HG03575 (cell line): ENCODE data around the gene MPDZ.

Experiments used
- ATAC-seq: cut with Tn5 transposase; IDR thresholded peaks from one replicate; pipeline ENCODE4 v1.9.1; 2021; ENCODE audit not compliant: unreplicated experiment, insufficient number of reproducible peaks, low FRiP score; ENCODE audit errors: extremely low read depth

The MPDZ gene

GRCh38 chr9:13209498-13209897 is 70.0 kb downstream of the MPDZ start:
- ATAC-seq = no peak

- no peak for ATAC-seq
Measured at GRCh38 chr9:13205824-13206223, 73.7 kb downstream of the MPDZ start.

GRCh38 chr9:13190040-13190439 is 89.5 kb downstream of the MPDZ start:
- no peak for ATAC-seq

GRCh38 chr9:13189362-13189761 is 90.1 kb downstream of the MPDZ start:
- no peak for ATAC-seq

- ATAC-seq = no peak
Measured at GRCh38 chr9:13186774-13187173, 92.7 kb downstream of the MPDZ start.

GRCh38 chr9:13186091-13186490 is 93.4 kb downstream of the MPDZ start:
- no peak for ATAC-seq

- ATAC-seq = no peak
Measured at GRCh38 chr9:13181652-13182051, 97.8 kb downstream of the MPDZ start.

GRCh38 chr9:13179257-13179656 is 100.2 kb downstream of the MPDZ start:
- no peak for ATAC-seq

GRCh38 chr9:13175732-13176131 is 103.8 kb downstream of the MPDZ start:
- no peak for ATAC-seq

- ATAC-seq = no peak
Measured at GRCh38 chr9:13174906-13175639, 104.4 kb downstream of the MPDZ start.

GRCh38 chr9:13173553-13173952 is 105.9 kb downstream of the MPDZ start:
- no peak for ATAC-seq

GRCh38 chr9:13171261-13171660 is 108.2 kb downstream of the MPDZ start:
- no peak for ATAC-seq

GRCh38 chr9:13166996-13167395 is 112.5 kb downstream of the MPDZ start:
- no peak for ATAC-seq

GRCh38 chr9:13165956-13166355 is 113.5 kb downstream of the MPDZ start:
- ATAC-seq = no peak

- ATAC-seq = no peak
Measured at GRCh38 chr9:13165236-13165945, 114.1 kb downstream of the MPDZ start.

- no peak for ATAC-seq
Measured at GRCh38 chr9:13163946-13164345, 115.5 kb downstream of the MPDZ start.

GRCh38 chr9:13163287-13163686 is 116.2 kb downstream of the MPDZ start:
- ATAC-seq = no peak

- no peak for ATAC-seq
Measured at GRCh38 chr9:13160051-13160450, 119.4 kb downstream of the MPDZ start.

GRCh38 chr9:13158986-13159385 is 120.5 kb downstream of the MPDZ start:
- no peak for ATAC-seq

GRCh38 chr9:13151489-13151888 is 128.0 kb downstream of the MPDZ start:
- no peak for ATAC-seq

- no peak for ATAC-seq
Measured at GRCh38 chr9:13149454-13149853, 130.0 kb downstream of the MPDZ start.
